Measurements from ENCODE around the gene HIGD1C. TPM values are rescaled to one million over a fixed set of nuclear protein-coding genes. Genes with fewer than 3 reads are reported as not detected.

The HIGD1C gene
- total RNA-seq, 1 donor from 2014 or later: not detected

GRCh38 chr12:51018956-51019355, 66.6 kb downstream of the HIGD1C start:
- DNase-seq (ENCODE audit: low spot score): no peak

GRCh38 chr12:51019927-51020326, 67.6 kb downstream of the HIGD1C start:
- DNase-seq (ENCODE audit: low spot score): no peak

Other genes with a start within 250 kb of the HIGD1C start
- 34.6 TPM for gene ATF1, start 188.4 kb upstream of the HIGD1C start, total RNA-seq
- not detected for gene TMPRSS12, start 109.6 kb upstream of the HIGD1C start, total RNA-seq
- gene SLC11A2, start 73.8 kb downstream of the HIGD1C start, total RNA-seq: 56.1 TPM
- gene LETMD1, start 95.8 kb downstream of the HIGD1C start, total RNA-seq: 64.0 TPM
- gene CSRNP2, start 131.1 kb downstream of the HIGD1C start, total RNA-seq: 32.5 TPM
- gene TFCP2, start 220.6 kb downstream of the HIGD1C start, total RNA-seq: 31.8 TPM